Smooth muscle cell (in vitro differentiated cells): ENCODE results near the gene CHST7. TPM values are rescaled to one million over a fixed set of nuclear protein-coding genes. Genes with fewer than 3 reads are reported as not detected.
A peak's percentile ranks its signal among the peaks of the same experiment; 100 is the strongest.

Experiments used
- DNase-seq: peaks from one replicate; lab custom pipeline; 2025; ENCODE audit not compliant: unreplicated experiment; lab: John Stamatoyannopoulos, UW
- H2AFZ ChIP-seq: fragments of 200-600 bp; sonication (generic); 2 replicates; pipeline ENCODE4 v1.6.0; 2016; ENCODE audit warnings: antibody characterized with exemption, low read depth, mild to moderate bottlenecking
- H3F3A ChIP-seq: fragments of 200-600 bp; sonication (generic); 2 replicates; pipeline ENCODE4 v1.6.0; 2017; ENCODE audit warnings: antibody characterized with exemption, low read depth
- H3K27ac ChIP-seq: fragments of 200-600 bp; sonication (generic); 2 replicates; pipeline ENCODE4 v1.5.1; 2016; ENCODE audit warnings: low read depth, mild to moderate bottlenecking
- H3K27me3 ChIP-seq: fragments of 200-600 bp; sonication (generic); 2 replicates; pipeline ENCODE4 v1.6.1; 2016; ENCODE audit warnings: low read depth, mild to moderate bottlenecking
- H3K36me3 ChIP-seq: fragments of 200-600 bp; sonication (generic); 2 replicates; pipeline ENCODE4 v1.5.1; 2016; ENCODE audit warnings: low read depth
- H3K4me1 ChIP-seq: fragments of 200-600 bp; sonication (generic); 2 replicates; pipeline ENCODE4 v1.5.1; 2016; ENCODE audit warnings: low read depth
- H3K4me2 ChIP-seq: fragments of 200-600 bp; sonication (generic); 2 replicates; pipeline ENCODE4 v1.6.0; 2016; ENCODE audit warnings: mild to moderate bottlenecking
- H3K4me3 ChIP-seq: fragments of 200-600 bp; sonication (generic); 2 replicates; pipeline ENCODE4 v1.5.1; 2016; ENCODE audit warnings: mild to moderate bottlenecking
- H3K79me2 ChIP-seq: fragments of 200-600 bp; sonication (generic); 2 replicates; pipeline ENCODE4 v1.6.0; 2016; ENCODE audit warnings: low read depth, mild to moderate bottlenecking
- H3K9ac ChIP-seq: fragments of 200-600 bp; sonication (generic); 2 replicates; pipeline ENCODE4 v1.6.0; 2016; ENCODE audit warnings: low read depth
- H3K9me3 ChIP-seq: fragments of 200-600 bp; sonication (generic); replicated peaks from 2 replicates; pipeline ENCODE4 v1.5.1; 2016; ENCODE audit warnings: low read depth
- H4K20me1 ChIP-seq: fragments of 200-600 bp; sonication (generic); 2 replicates; pipeline ENCODE4 v1.6.0; 2016; ENCODE audit warnings: low read depth
- WGBS: methylation state at CpG from one replicate; pipeline ENCODE4 v1.1.7; 2016; ENCODE audit warnings: low lambda C conversion rate; 5-methylcytosine and 5-hydroxymethylcytosine counted together
- polyA plus RNA-seq: library from polyadenylated mRNA; unstranded; fragments of >200 nt; fragmentation: Nextera tagmentation; extraction: Ambion mirVana; gene quantifications from 2 replicates; pipeline ENCODE4 v1.2.1, GENCODE V29; 2016
- total RNA-seq: library from RNA; depleted of rRNA; stranded (reverse); fragments of >200 nt; gene quantifications from 2 replicates; pipeline ENCODE4 v1.2.3, GENCODE V29; 2014
- TF ChIP-seq, protein P1 (sequence below): fragments of 200-600 bp; sonication (generic); IDR thresholded peaks from 2 replicates; pipeline ENCODE4 v1.5.1; 2017; ENCODE audit warnings: borderline replicate concordance, mild to moderate bottlenecking, antibody characterized with exemption; ENCODE audit not compliant: insufficient read depth, poor library complexity, severe bottlenecking

CHST7 gene
- total and polyA plus RNA-seq, 2 experiments from 2014 or later: 7.0 to 9.3 TPM

DNA sequence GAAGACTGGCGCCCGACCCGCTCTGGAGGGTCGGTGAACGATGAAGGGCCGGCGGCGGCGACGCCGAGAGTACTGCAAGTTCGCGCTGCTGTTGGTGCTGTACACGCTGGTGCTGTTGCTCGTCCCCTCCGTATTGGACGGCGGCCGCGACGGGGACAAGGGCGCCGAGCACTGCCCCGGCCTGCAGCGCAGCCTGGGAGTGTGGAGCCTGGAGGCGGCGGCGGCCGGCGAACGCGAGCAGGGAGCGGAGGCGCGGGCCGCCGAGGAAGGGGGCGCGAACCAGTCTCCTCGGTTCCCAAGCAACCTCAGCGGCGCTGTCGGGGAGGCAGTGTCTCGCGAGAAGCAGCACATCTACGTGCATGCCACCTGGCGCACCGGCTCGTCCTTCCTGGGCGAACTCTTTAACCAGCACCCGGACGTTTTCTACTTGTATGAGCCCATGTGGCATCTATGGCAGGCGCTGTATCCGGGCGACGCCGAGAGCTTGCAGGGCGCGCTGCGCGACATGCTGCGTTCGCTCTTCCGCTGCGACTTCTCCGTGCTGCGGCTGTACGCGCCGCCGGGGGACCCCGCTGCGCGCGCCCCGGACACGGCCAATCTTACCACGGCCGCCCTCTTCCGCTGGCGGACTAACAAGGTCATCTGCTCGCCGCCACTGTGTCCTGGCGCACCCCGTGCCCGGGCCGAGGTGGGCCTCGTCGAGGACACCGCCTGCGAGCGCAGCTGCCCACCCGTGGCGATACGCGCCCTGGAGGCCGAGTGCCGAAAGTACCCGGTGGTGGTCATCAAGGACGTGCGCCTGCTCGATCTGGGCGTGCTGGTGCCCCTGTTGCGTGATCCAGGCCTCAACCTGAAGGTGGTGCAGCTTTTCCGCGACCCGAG is 568 bp downstream of the CHST7 start:
- peak overlapping the region; percentile 84 for H3K4me2 ChIP-seq
- no peak overlapping the region for H3K9ac ChIP-seq
- no peaks in the 10 kb centered on the region for H3F3A ChIP-seq
- DNase-seq: peak; percentile 22
- no peak overlapping the region for H3K27ac ChIP-seq
- no peaks in the 10 kb centered on the region for H3K79me2 ChIP-seq
- H2AFZ ChIP-seq: peak overlapping the region; percentile 24
- TF ChIP-seq, protein P1, sequence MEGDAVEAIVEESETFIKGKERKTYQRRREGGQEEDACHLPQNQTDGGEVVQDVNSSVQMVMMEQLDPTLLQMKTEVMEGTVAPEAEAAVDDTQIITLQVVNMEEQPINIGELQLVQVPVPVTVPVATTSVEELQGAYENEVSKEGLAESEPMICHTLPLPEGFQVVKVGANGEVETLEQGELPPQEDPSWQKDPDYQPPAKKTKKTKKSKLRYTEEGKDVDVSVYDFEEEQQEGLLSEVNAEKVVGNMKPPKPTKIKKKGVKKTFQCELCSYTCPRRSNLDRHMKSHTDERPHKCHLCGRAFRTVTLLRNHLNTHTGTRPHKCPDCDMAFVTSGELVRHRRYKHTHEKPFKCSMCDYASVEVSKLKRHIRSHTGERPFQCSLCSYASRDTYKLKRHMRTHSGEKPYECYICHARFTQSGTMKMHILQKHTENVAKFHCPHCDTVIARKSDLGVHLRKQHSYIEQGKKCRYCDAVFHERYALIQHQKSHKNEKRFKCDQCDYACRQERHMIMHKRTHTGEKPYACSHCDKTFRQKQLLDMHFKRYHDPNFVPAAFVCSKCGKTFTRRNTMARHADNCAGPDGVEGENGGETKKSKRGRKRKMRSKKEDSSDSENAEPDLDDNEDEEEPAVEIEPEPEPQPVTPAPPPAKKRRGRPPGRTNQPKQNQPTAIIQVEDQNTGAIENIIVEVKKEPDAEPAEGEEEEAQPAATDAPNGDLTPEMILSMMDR: no peak
- H3K36me3 ChIP-seq: no peaks in the 10 kb centered on the region
- peak overlapping the region; percentile 57 for H3K4me3 ChIP-seq
- 44% methylated on average over 96 of the region's 107 CpGs for WGBS
- H4K20me1 ChIP-seq: peaks cover 6% of the 10 kb centered on the region
- no peaks in the 10 kb centered on the region for H3K9me3 ChIP-seq
- no peaks in the 10 kb centered on the region for H3K4me1 ChIP-seq
- H3K27me3 ChIP-seq: no peaks in the 10 kb centered on the region

DNA sequence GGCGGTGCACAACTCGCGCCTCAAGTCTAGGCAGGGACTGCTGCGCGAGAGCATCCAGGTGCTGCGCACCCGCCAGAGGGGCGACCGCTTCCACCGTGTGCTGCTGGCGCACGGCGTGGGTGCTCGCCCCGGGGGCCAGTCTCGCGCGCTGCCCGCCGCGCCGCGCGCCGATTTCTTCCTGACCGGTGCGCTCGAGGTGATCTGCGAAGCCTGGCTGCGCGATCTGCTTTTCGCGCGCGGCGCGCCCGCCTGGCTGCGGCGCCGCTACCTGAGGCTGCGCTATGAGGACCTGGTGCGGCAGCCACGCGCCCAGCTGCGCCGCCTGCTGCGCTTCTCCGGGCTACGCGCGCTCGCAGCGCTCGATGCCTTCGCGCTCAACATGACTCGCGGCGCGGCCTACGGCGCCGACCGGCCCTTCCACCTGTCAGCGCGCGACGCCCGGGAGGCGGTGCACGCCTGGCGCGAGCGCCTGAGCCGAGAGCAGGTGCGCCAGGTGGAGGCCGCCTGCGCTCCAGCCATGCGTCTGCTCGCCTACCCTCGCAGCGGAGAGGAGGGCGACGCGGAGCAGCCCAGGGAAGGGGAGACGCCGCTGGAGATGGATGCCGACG is 1.3 kb downstream of the CHST7 start:
- Histone ChIP-seq H3K79me2 (no peaks in the 10 kb centered on the region), H2AFZ (no peak overlapping the region), H3K27me3 (no peaks in the 10 kb centered on the region), H3K9me3 (no peaks in the 10 kb centered on the region), H3F3A (no peaks in the 10 kb centered on the region), H3K4me3 (peak overlapping the region; percentile 57), H3K36me3 (no peaks in the 10 kb centered on the region), H3K9ac (no peak overlapping the region), H4K20me1 (peaks cover 6% of the 10 kb centered on the region), H3K4me2 (peak overlapping the region; percentile 84), H3K27ac (no peak overlapping the region), H3K4me1 (no peaks in the 10 kb centered on the region)
- DNase-seq: no peak
- 32% methylated on average over 75 of the region's 90 CpGs for WGBS
- TF ChIP-seq, protein P1: no peak

DNA sequence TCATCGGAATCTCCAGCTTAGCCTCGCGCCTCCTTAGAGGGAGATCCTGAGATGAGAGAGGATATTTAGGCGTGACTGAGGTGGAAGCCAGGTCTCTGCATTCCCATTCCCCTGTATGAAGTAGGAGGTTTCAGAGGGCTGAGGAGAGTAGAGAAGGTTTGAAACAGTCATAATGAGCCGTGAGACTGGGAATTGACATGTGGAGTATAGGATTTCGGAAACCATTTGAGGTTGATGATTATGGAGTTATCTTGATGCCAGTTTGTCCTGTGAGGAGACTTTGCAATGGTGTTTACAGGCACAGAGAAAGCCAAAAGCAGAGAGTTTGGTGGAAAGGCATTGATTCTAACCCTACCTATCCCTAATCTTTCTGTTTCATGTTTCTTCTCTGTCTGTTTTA is 2.0 kb downstream of the CHST7 start:
- DNase-seq: no peak
- no peak overlapping the region for H3K27ac ChIP-seq
- H3K9ac ChIP-seq: no peak overlapping the region
- H3K4me2 ChIP-seq: peak overlapping the region; percentile 84
- no peaks in the 10 kb centered on the region for H3F3A ChIP-seq
- WGBS: 38% methylated on average over 6 of the region's 6 CpGs
- no peaks in the 10 kb centered on the region for H3K4me1 ChIP-seq
- H3K36me3 ChIP-seq: no peaks in the 10 kb centered on the region
- no peaks in the 10 kb centered on the region for H3K9me3 ChIP-seq
- peaks cover 6% of the 10 kb centered on the region for H4K20me1 ChIP-seq
- H2AFZ ChIP-seq: no peak overlapping the region
- TF ChIP-seq, protein P1: no peak
- no peaks in the 10 kb centered on the region for H3K27me3 ChIP-seq
- peak overlapping the region; percentile 57 for H3K4me3 ChIP-seq
- H3K79me2 ChIP-seq: no peaks in the 10 kb centered on the region
